ENCODE data around the gene POLR3B.

GRCh38 chr12:106445959-106446358 is 88.4 kb downstream of the POLR3B start:
- TF ChIP-seq CTCF (IDR thresholded peaks at IDR 0.05) = no peak
- no peak for TF ChIP-seq POLR2A (IDR thresholded peaks at IDR 0.05)
